Measurements from ENCODE around the gene TUBB1.
"Not testable (repeated sequence)": the region's sequence is repeated elsewhere in the genome, so short reads cannot be mapped to it uniquely, and the experiment has no call there.

Gene TUBB1

DNA sequence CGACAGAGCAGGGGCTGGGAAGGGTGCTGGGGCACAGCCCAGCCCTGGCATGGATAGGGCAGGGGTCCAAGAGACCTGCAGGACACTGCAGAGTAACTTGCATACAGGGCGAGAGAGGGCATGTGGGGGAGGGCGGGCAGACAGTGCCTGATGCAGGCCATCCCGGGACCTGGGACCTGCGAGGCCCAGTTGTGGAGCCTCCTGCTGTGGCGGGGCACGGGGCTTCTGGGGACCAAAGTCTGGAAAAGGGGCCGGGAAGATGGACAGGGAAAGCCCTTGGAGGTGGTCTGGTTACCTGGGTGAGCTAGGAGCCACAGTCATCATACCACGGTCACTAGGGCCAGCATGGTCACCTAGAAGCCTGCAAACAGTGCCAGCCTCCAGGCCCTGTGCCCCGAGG is 412 bp upstream of the TUBB1 start:
- no peak for DNase-seq (ENCODE audit: low read depth in 1 of 2, low spot score in 1 of 2)

DNA sequence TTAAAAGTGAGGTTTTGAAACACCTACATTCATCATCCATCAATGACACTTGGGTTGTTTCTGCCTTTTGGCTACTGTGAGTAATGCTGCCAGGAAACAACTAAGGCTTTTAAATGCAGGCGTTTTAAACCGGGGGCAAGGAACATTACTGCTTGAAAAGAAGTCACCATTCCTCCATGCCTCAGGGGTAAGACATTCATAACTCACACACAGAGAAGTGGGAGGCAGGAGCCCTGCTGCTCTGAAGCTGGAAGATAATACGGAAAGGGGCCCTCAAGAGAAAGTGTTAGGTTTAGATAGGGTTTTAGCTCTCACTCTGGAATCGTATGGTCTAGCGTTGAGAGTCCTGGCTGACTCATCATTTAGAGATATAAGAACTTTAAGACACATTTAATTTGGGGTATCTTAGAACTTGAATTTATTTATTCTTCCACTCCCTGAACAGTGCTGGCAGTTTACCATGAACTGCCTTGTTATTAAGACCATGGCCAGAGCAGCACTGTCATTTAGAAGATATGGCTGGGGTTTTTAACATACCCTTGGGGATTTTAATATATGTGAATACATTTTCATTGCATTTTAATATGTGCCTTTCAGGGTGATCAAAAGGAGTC is 1.8 kb downstream of the TUBB1 start:
- no peak for DNase-seq (ENCODE audit: low read depth in 1 of 2, low spot score in 1 of 2)

DNA sequence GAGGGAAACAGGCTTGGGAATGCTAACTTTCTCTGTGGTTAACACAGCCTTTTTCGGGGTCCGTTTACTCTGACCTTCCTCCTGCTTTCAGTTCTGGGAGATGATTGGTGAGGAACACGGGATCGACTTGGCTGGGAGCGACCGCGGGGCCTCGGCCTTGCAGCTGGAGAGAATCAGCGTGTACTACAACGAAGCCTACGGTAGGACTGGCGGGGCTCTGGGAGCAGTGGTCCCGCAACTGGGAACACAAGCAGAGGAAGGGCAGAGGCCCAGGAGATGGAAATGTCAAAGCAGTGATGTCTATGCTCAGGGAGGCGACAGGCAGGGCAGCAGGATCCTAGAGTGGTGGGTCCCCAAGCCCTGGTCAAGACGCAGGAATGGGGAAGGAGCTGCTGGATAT is 3.5 kb downstream of the TUBB1 start:
- no peak for DNase-seq (ENCODE audit: low read depth in 1 of 2, low spot score in 1 of 2)

DNA sequence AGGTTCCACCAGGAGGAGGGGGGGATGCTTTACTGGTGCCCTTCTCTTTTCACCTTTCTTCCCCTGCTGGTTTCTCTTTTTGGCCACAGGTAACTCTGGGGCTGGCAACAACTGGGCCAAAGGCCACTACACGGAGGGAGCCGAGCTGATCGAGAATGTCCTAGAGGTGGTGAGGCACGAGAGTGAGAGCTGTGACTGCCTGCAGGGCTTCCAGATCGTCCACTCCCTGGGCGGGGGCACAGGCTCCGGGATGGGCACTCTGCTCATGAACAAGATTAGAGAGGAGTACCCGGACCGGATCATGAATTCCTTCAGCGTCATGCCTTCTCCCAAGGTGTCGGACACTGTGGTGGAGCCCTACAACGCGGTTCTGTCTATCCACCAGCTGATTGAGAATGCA is 4.4 kb downstream of the TUBB1 start:
- DNase-seq (ENCODE audit: low read depth in 1 of 2, low spot score in 1 of 2): no peak

DNA sequence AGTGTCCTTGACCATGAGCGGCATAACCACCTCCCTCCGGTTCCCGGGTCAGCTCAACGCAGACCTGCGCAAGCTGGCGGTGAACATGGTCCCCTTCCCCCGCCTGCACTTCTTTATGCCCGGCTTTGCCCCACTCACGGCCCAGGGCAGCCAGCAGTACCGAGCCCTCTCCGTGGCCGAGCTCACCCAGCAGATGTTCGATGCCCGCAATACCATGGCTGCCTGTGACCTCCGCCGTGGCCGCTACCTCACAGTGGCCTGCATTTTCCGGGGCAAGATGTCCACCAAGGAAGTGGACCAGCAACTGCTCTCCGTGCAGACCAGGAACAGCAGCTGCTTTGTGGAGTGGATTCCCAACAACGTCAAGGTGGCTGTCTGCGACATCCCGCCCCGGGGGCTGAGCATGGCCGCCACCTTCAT is 4.9 kb downstream of the TUBB1 start:
- DNase-seq (ENCODE audit: low read depth in 1 of 2, low spot score in 1 of 2): no peak

DNA sequence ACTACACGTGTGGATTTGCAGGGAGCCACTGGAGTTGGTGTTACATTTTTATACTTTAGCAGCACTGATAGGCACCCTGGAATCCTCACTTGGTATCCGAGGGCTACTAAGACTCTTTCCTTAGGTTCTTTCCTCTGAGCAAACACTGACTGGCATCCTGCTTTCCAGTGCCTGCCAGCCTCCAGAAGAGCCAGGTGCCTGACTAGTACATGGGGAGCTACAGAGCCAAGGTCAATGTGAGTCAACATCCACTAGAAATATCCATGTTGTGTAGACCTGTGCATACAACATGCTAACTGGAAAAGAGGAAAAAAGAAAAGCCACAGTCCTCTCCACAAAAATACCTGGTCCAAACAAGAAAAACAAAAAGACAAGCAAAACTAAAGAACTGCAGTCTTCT is 5.9 kb downstream of the TUBB1 start:
- DNase-seq (ENCODE audit: low read depth in 1 of 2, low spot score in 1 of 2): no peak

DNA sequence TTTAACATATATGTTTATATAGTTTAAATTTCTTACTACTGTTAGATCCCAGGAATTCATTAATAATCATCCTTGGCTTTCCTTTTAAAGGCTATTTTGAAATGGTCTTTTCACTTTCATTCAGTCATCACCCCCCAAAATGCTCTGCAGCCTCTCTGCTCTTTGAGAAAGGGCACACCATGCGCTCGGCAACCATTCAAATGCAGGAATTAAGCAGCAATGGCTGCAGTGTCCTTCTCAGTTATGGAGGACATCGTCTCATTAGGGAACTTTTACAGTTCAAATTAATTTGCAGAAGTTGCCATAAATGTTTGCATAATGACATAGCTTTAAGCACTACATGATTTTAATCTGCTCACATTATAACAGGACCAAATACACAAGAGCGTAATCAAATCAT is 6.3 kb downstream of the TUBB1 start:
- DNase-seq (ENCODE audit: low read depth in 1 of 2, low spot score in 1 of 2): no peak

DNA sequence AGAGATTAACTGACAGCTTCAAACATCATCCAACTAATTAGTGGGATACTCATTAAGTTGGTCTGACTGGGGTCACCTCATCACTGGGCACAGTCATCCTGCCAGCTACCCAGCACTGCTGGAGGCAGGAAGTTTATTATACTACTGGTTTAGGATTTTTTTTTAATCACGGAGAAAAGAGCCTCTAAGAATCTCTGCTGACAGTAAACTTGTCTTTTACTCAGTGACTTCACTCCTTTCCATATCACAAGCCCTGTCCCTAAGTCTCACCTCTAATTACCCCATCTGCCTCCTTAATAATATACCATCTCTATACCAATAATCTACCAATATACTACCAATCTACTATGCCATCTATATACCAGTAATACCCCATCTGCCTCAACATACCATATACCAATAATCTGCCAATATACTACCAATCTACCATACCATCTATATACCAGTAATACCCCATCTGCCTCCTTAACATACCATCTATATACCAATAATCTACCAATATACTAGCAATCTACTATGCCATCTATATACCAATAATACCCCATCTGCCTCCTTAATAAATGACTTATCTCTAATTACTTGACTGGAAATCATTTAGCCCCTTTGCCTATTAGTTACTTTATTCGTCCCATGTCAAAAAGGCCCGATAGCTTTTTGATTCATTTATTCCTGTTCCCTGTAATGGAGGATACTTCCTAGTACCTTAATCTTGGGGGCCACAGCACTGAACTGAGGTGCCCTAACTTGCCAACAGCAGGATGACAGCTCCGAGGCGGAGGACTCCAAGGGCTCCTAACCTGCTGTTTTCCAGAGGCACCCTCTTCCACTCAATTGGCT is 7.9 kb downstream of the TUBB1 start:
- DNase-seq (ENCODE audit: low read depth in 1 of 2, low spot score in 1 of 2): no peak

DNA sequence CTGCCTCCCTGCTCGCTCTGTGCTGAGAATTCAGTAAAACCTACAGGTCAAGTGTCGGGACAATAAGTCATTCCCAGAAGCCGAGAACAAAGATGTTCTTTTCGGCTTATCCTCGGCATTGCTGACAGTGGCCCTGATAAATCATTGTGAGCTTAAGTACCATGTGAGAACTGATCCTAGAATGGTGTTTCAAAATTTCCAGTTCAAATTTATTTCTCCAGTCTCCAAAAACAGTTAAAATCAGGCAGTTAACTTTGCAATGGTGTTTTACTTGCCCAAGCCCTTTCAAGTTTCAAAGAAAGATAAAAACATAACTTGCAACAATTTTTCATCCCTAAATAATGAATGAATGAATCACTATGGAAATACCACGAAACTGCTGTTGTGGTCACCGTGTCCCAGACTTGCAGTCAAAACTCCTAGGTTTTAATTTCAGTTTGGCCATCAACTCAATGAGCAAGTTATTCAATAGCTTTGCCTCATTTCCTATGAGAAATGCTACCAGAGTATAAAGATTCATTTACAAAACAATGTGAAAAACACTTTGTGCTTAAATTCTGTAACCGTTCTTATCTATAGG is 8.6 kb downstream of the TUBB1 start:
- no peak for DNase-seq (ENCODE audit: low read depth in 1 of 2, low spot score in 1 of 2)

DNA sequence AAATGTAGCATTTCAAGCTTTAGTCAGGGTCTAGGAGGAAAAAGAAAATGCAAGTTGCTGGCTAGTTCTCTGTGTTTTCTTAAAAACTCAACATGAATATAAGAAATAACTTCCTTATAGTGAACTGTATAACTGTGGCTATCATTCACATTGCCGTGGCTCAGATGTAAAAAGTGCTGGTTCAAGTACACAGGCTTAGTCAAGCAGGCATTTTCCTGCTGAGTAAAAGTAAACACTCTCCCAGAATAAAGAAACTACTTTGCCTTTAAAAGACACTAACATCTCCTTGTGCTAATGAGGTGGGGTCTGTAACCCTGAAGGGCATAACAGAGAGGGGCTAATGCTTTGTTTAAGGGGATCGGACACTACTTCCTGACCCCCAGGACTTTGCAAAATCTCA is 9.6 kb downstream of the TUBB1 start:
- no peak for DNase-seq (ENCODE audit: low read depth in 1 of 2, low spot score in 1 of 2)

DNA sequence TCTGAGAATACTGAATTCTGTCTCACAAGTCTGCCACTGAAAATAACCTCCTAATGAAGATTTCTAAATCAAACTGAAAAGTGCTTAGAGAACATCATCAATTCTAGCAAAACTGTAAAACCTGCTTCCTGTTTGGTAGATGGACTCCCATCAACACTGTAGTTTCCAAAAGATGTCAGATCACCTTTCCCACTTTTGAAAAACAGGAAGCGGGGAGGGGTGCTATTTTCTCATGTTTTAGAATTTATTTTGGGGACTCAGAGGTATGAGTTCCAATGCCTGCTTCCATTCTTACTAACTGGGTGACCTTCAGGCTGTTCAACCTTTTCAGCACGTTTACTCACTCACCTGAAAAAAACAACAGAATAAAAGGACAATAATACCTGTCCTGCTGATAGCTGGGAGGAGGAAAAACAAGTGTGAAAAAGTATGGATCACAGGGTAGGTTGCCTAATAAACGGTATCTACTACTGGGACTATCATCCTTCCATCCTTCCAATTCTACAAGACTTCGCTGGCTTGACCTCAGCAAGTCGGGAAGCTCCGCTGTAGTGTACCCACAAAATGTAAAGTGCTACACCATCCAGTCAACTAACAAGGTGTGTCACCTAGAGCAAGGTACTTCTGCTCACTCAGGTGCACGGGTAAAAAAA is 11.8 kb downstream of the TUBB1 start:
- no peak for DNase-seq (ENCODE audit: low read depth in 1 of 2, low spot score in 1 of 2)

DNA sequence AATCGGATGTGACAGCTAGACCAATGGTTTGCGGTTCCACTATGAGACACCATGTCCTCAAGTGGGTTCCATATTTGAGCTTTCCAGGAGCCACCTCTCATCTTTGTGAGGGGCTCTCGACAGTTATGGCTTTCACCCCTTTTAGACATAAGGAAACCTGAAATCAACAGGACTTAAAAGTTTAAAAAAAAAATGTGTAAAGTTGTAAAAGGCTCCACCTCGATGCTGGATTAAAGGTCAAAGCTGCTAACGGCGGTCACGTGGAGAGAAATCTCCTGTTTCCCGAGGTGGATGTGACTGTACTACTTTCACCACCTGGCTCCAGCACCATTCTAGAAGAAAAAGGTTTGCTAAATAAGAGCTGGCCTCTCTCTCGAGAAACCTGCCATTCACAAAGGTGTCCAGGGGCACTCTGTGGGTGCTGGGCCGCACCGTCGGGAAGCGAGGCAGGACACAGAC is 12.4 kb downstream of the TUBB1 start:
- DNase-seq (ENCODE audit: low read depth in 1 of 2, low spot score in 1 of 2): no peak

DNA sequence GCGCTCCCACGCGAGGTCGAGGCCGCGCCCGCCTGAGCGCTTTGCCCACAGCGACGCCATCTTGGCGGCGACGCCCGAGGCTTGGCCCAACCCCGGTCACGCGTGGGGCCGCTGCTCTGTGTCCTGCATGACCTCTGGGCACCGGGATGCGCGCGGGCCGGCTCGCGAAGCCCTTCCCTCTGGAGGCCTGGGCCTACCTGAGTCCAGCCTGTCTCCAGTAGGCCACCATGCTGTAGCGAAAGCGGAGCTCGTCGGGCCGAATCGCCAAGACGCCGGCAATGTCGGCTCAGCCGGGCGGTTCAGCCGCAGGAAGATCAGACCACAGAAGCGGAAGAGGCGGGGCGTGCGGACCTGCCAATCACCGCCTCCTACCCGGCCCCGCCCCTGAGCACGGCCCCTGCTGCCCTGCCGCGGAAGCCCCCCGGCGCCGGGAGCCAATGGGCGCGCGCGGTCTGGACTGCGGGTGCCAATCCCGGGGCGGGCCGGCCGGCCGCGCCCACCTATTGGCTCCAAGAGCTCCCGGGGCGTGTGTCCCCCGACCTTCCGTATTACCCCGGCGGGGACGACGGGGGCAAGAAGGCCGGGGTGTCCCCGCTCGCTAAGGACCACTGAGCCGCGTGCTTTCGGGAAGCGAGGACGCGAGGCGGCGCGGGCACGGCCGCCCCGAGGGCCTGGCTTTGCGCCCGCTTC is 12.9 kb downstream of the TUBB1 start, which contains the start of gene ATP5F1E:
ATP5F1E (minus strand) TSS at position 313 of the 690 bp plus-strand sequence; CDS start at position 229, 84 bp downstream.
- peak; percentile 91 to 96 for DNase-seq (ENCODE audit: low read depth in 1 of 2, low spot score in 1 of 2)

DNA sequence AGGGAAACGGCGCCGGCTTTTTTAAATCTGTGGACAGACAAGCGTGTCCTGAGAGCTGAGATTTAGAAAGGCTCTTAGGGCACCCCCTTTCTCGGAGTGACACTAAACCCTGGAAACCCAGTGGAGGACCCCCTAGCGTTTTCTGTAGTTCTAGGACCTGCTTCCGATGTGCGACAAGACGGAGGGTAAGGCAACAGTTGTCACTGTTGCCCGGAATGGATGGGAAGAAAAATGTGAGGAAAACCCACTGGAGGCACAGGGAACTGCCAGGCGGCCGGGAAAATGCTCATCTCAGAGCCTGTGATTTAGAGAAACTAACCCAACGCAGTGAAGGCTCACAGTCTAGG is 13.5 kb downstream of the TUBB1 start:
- DNase-seq (ENCODE audit: low read depth in 1 of 2, low spot score in 1 of 2): no peak

DNA sequence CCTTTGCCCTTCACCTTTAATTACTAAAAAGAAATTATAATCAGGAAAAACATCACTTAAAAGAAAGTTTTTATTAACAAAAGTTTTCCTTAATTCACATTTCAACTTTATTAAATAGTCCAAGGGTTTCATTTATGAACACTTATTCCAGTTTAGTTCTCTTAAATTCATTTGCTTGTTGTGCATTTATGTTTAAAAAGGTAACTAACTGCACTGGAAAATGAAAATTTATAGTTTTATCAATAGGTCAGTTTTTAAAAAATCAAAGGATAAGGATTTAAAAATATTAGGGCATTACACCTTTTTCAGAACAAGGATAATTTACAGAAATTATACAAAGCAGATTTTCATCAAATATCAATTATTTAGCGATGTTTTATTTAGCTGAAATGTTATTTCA is 13.9 kb downstream of the TUBB1 start:
- no peak for DNase-seq (ENCODE audit: low read depth in 1 of 2, low spot score in 1 of 2)

DNA sequence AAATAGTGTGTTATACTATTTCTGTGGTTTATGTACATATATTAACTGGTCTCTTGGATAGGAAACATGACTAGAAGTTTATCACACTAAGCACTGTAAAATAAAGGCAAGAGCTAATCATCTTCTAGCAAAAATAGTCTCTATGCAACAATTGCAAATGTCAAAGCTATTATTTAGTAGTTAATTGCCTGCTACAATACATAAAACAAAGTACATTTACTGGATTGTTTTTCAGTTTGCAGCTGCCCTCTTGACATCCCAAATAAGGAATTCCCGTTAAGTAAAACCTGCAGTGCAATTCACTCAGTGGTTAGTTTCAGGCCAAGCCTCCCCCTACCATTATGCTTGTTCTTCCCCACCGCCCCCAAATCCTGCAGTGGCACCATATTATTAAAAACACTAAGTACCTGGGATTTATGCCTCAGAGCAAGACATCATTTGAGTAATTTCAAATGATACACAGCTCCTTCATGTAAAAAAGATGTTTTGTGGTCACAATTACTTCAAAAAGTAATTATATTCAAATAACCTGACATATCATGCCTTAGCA is 14.5 kb downstream of the TUBB1 start:
- DNase-seq (ENCODE audit: low read depth in 1 of 2, low spot score in 1 of 2): no peak

DNA sequence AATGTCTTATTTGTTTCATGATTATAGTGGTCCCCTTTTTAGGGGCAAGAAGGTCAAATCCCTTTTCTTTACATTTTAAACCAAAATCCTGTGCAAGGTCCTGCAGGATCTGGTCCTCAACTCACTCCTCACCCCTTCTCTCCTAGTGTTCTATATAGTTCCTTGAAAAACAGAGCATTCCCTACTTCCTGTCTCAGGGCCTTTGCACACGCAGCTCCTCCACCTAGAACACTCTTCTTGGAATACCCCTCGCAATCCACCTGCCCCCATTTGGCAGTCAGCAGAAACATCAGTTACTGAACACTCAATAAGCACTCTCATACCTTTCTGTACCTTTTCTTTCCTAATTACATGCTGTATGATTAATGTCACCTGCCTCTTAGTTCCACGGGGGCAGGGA is 16.2 kb downstream of the TUBB1 start:
- no peak for DNase-seq (ENCODE audit: low read depth in 1 of 2, low spot score in 1 of 2)

DNA sequence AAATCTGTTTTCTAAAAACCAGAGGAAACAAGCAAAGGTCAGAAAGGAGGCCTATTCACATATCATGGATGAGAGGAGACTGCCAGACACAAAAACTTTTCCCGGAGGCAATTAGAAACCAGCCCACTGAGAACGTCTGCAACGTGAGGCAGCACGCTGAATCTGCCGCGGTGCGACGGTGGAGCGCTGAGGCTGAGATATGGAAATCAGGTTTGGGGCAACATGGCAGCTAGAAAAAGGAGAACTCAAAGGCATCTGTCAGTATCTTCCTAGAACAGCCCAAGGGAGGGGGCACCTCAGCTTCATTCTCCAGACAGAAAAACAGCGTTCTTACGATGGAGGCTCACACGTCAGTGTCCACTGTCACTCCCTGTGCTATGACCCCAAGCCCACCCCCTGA is 18.2 kb downstream of the TUBB1 start:
- no peak for DNase-seq (ENCODE audit: low read depth in 1 of 2, low spot score in 1 of 2)

DNA sequence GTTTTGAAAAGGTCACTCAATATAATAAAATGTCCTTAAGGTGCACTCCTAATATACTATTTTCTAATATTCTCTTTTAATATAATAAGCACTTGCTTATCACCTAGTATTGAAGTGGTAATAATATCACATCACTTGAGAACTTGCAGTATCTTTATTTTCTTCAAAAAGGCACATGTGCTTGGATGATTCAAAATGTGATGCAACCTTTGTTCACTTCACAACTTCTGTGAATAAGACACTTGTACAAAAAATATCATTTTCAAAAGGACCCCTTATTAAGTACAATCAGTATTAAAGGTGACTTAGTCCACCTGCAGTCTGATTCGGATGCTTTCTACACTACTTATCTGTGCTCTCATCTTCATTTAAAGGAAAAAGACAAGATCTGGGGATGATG is 20.0 kb downstream of the TUBB1 start:
- DNase-seq (ENCODE audit: low read depth in 1 of 2, low spot score in 1 of 2): no peak

DNA sequence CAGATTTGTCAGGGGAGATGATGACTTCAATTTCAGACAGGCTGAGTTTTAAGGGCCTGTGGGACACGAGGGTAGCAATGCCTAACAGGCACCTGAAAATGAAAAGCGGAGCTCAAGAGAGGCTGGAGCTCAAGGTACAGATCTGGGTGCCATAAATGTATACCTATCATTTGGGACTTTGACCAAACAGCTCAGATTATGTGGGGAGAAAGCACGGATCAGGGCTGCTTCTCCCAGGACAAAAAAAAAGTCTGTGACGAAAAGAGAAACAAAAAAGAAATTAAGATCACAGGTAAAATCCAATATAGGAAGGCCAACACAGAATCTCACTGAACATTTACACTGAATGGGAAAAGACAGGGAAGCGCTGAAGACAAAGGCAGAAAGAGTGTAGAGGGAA is 21.4 kb downstream of the TUBB1 start:
- DNase-seq (ENCODE audit: low read depth in 1 of 2, low spot score in 1 of 2): no peak

DNA sequence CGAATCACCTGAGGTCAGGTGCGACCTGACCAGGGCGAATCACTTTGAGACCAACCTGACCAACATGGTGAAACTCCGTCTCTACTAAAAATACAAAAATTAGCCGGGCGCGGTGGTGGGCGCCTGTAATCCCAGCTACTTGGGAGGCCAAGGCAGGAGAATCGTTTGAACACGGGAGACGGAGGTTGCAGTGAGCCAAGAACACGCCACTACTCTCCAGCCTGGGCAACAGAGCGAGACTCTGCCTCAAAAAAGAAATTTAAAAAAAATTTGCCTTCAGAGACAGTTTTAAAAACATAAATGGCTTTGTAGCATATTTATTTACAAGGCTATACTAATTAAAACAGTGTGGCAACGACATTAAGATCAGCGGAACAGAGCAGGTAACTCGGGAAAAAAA is 22.3 kb downstream of the TUBB1 start:
- not testable (repeated sequence) for DNase-seq (ENCODE audit: low read depth in 1 of 2, low spot score in 1 of 2)

All from activated T-helper 1 cell treated with anti-CD3 and anti-CD28 coated beads, Interleukin-2, amount 50 U/mL, for 16 hours (primary cell).